ENCODE data around the gene VMP1. TPM values are rescaled to one million over a fixed set of nuclear protein-coding genes. Genes with fewer than 3 reads are reported as not detected.

Gene VMP1
- total RNA-seq, 2 experiments from 2014 or later, result 29.2 to 38.0 TPM

DNA sequence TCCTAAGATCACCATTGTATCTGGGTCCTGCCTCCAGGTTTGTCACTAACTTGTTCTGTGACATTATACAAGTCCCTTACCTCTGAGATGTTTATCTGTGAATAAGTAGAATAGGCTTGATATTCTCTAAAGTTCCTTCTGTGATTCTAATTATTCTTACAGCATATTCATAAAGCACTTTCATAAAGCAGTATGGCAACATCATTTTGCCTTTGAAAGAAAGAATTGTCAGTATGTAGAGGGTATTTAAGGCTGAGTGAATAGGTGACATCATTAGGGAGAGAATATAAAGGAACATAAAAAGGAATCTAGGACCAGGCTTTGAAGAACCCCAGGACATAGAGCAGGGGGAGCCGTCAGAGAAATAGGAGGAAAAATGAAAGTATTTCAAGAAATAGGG, 15.6 kb downstream of the VMP1 start:
- no TSS peak for BruUV-seq (replicated peaks)
- no peak for DNase-seq (ENCODE audit: low spot score)
- H2AFZ ChIP-seq (ENCODE audit: low read length), result no peak overlapping the region
- H3K4me1 ChIP-seq (ENCODE audit: insufficient read depth, low read length, poor library complexity, severe bottlenecking), result no peaks in the 10 kb centered on the region
- peaks cover 27% of the 10 kb centered on the region; the same call in 1 of the 2 replicates for H3K79me2 ChIP-seq (ENCODE audit: insufficient read depth, low read depth, low read length)
- intact Hi-C loops (cut with micrococcal nuclease; ENCODE audit: unreplicated experiment), result no loop called here
- no peaks in the 10 kb centered on the region for H3K9me2 ChIP-seq (ENCODE audit: insufficient read depth, low read length)
- POLR2A ChIA-PET, result interaction anchor here (0.6 to 0.8 kb wide), 2 partner anchors 147 to 185 kb away, joined by 3 read pairs; no protein-coding TSS in a partner anchor
- H3K4me3 ChIP-seq (ENCODE audit: low read depth, low read length, poor library complexity, severe bottlenecking), result no peak overlapping the region
- CTCF ChIA-PET (ENCODE audit: unreplicated experiment), result no interaction called here
- no peaks in the 10 kb centered on the region for H3K9me3 ChIP-seq (ENCODE audit: low read length)
- TF ChIP-seq, protein P1, sequence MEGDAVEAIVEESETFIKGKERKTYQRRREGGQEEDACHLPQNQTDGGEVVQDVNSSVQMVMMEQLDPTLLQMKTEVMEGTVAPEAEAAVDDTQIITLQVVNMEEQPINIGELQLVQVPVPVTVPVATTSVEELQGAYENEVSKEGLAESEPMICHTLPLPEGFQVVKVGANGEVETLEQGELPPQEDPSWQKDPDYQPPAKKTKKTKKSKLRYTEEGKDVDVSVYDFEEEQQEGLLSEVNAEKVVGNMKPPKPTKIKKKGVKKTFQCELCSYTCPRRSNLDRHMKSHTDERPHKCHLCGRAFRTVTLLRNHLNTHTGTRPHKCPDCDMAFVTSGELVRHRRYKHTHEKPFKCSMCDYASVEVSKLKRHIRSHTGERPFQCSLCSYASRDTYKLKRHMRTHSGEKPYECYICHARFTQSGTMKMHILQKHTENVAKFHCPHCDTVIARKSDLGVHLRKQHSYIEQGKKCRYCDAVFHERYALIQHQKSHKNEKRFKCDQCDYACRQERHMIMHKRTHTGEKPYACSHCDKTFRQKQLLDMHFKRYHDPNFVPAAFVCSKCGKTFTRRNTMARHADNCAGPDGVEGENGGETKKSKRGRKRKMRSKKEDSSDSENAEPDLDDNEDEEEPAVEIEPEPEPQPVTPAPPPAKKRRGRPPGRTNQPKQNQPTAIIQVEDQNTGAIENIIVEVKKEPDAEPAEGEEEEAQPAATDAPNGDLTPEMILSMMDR (conservative IDR thresholded peaks at IDR 0.05; ENCODE audit: low read length), result no peak
- no peak for TF ChIP-seq EZH2phosphoT487 (IDR thresholded peaks at IDR 0.05; ENCODE audit: borderline replicate concordance, low read depth, low read length)
- no peak overlapping the region for H3K27ac ChIP-seq (ENCODE audit: low read depth, low read length, poor library complexity, severe bottlenecking)
- peaks cover 5% of the 10 kb centered on the region; the same call in 1 of the 2 replicates for H4K20me1 ChIP-seq (ENCODE audit: insufficient read depth, low read length)
- H3K36me3 ChIP-seq (ENCODE audit: insufficient read depth, low read length), result peaks cover 4% of the 10 kb centered on the region; the same call in 1 of the 2 replicates
- no peak overlapping the region for H3K4me2 ChIP-seq (ENCODE audit: low read length)

DNA sequence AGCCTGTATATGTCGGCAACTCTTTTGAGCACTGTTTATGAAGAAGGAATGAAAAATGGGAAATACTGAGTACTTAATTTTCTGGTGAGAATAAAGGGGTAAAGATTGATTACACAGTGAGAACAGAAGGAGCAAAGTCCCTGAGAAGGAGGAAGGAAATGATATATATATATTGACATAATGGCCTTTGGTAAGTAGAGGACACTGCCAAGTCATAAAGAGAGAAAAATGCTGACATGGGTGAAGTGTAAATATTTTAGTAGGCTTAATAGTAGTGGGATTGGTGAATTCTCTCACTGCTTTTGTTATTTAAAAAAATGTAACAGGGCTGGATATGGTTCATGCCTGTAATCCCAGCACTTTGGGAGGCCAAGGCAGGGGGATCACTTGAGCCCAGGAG, 16.2 kb downstream of the VMP1 start:
- Histone ChIP-seq H3K4me2 (ENCODE audit: low read length) (no peak overlapping the region), H3K36me3 (ENCODE audit: insufficient read depth, low read length) (peaks cover 4% of the 10 kb centered on the region; the same call in 1 of the 2 replicates), H3K27ac (ENCODE audit: low read depth, low read length, poor library complexity, severe bottlenecking) (no peak overlapping the region), H3K4me1 (ENCODE audit: insufficient read depth, low read length, poor library complexity, severe bottlenecking) (no peaks in the 10 kb centered on the region), H3K79me2 (ENCODE audit: insufficient read depth, low read depth, low read length) (peaks cover 33% of the 10 kb centered on the region; the same call in 1 of the 2 replicates), H3K9me3 (ENCODE audit: low read length) (no peaks in the 10 kb centered on the region), H3K4me3 (ENCODE audit: low read depth, low read length, poor library complexity, severe bottlenecking) (no peak overlapping the region), H4K20me1 (ENCODE audit: insufficient read depth, low read length) (peaks cover 5% of the 10 kb centered on the region; the same call in 1 of the 2 replicates), H2AFZ (ENCODE audit: low read length) (no peak overlapping the region), H3K9me2 (ENCODE audit: insufficient read depth, low read length) (no peaks in the 10 kb centered on the region)
- DNase-seq (ENCODE audit: low spot score), result no peak
- TF ChIP-seq, protein P1 (conservative IDR thresholded peaks at IDR 0.05; ENCODE audit: low read length), result no peak
- no peak for TF ChIP-seq EZH2phosphoT487 (IDR thresholded peaks at IDR 0.05; ENCODE audit: borderline replicate concordance, low read depth, low read length)
- ChIA-PET POLR2A (no interaction called here), CTCF (ENCODE audit: unreplicated experiment) (no interaction called here)
- intact Hi-C loops (cut with micrococcal nuclease; ENCODE audit: unreplicated experiment), result no loop called here
- BruUV-seq (replicated peaks), result no TSS peak

DNA sequence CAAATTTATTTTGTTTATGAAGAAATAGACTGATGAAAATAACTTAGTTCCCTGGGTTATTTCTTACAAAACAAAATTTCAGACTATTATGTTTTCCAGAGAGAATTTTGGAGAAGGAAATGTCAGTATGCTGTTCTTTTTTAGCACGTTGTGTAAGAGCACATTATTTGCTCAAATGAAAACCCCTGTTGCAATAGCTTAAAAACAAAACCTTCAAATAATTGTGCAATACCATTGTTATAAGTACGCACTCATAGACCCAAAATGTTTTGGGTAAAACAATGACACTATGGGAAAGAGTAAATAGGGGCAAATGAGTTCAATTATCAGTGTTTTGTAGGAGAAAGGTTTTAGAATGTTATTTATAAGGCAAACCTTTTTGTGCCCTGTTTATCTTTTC, 18.2 kb downstream of the VMP1 start:
- Histone ChIP-seq H3K4me3 (ENCODE audit: low read depth, low read length, poor library complexity, severe bottlenecking) (no peak overlapping the region), H3K9me2 (ENCODE audit: insufficient read depth, low read length) (no peaks in the 10 kb centered on the region), H3K79me2 (ENCODE audit: insufficient read depth, low read depth, low read length) (peaks cover 17% of the 10 kb centered on the region; the same call in 1 of the 2 replicates), H3K36me3 (ENCODE audit: insufficient read depth, low read length) (0 out of 2 replicates have a peak, but pooled peaks cover 4% of the 10 kb centered on the region), H3K9me3 (ENCODE audit: low read length) (no peaks in the 10 kb centered on the region), H3K4me1 (ENCODE audit: insufficient read depth, low read length, poor library complexity, severe bottlenecking) (no peaks in the 10 kb centered on the region), H3K4me2 (ENCODE audit: low read length) (no peak overlapping the region), H3K27ac (ENCODE audit: low read depth, low read length, poor library complexity, severe bottlenecking) (no peak overlapping the region), H2AFZ (ENCODE audit: low read length) (no peak overlapping the region), H4K20me1 (ENCODE audit: insufficient read depth, low read length) (peaks cover 5% of the 10 kb centered on the region; the same call in 1 of the 2 replicates)
- intact Hi-C loops (cut with micrococcal nuclease; ENCODE audit: unreplicated experiment), result no loop called here
- no peak for TF ChIP-seq EZH2phosphoT487 (IDR thresholded peaks at IDR 0.05; ENCODE audit: borderline replicate concordance, low read depth, low read length)
- TF ChIP-seq, protein P1 (conservative IDR thresholded peaks at IDR 0.05; ENCODE audit: low read length), result no peak
- CTCF ChIA-PET (ENCODE audit: unreplicated experiment), result no interaction called here
- no TSS peak for BruUV-seq (replicated peaks)
- POLR2A ChIA-PET, result interaction anchor here (0.7 kb wide), 1 partner anchor 24 kb away, joined by 5 read pairs; no protein-coding TSS in a partner anchor
- no peak for DNase-seq (ENCODE audit: low spot score)

All from OCI-LY7 (cell line).